ENCODE results near the gene AGR3.

DNA sequence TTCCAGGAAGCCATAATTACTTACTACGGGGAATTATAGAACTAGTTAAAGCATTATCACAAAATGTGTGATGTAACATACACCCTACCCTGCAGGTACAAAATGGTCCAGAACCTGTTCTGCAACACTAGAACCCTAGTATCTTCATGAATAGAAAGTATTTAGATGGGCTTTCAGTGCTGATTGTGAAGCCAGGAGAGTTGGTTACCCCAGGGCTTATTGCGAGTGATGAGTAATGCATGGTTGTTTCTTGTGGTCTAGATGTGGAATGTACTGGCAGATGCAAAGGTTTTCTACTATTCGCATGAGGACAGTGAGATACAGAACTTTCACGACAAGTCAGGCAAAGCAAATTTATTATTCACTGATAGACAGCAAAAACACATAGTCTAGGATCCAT, 33.6 kb upstream of the AGR3 start:
- TF ChIP-seq, protein P1, sequence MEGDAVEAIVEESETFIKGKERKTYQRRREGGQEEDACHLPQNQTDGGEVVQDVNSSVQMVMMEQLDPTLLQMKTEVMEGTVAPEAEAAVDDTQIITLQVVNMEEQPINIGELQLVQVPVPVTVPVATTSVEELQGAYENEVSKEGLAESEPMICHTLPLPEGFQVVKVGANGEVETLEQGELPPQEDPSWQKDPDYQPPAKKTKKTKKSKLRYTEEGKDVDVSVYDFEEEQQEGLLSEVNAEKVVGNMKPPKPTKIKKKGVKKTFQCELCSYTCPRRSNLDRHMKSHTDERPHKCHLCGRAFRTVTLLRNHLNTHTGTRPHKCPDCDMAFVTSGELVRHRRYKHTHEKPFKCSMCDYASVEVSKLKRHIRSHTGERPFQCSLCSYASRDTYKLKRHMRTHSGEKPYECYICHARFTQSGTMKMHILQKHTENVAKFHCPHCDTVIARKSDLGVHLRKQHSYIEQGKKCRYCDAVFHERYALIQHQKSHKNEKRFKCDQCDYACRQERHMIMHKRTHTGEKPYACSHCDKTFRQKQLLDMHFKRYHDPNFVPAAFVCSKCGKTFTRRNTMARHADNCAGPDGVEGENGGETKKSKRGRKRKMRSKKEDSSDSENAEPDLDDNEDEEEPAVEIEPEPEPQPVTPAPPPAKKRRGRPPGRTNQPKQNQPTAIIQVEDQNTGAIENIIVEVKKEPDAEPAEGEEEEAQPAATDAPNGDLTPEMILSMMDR (conservative IDR thresholded peaks at IDR 0.05): no peak
- no peak for TF ChIP-seq EZH2 (IDR thresholded peaks at IDR 0.05; ENCODE audit: low read depth)

Measured in PC-9 (cell line).